ENCODE data around the gene NFKBIA. TPM values are rescaled to one million over a fixed set of nuclear protein-coding genes. Genes with fewer than 3 reads are reported as not detected.
A peak's percentile ranks its signal among the peaks of the same experiment; 100 is the strongest.

NFKBIA gene
- total RNA-seq, 1 experiment from 2014 or later = 99.4 TPM

GRCh38 chr14:35407306-35407630 is 2.7 kb upstream of the NFKBIA start:
- H3K4me1 ChIP-seq (ENCODE audit: control insufficient read depth, insufficient read depth, low read length) = peaks cover 25% of the 10 kb centered on the region
- CTCF ChIA-PET = no interaction called here
- BruUV-seq (replicated peaks) = no TSS peak
- H3K27me3 ChIP-seq (ENCODE audit: control insufficient read depth, insufficient read depth, low read length) = no peaks in the 10 kb centered on the region
- intact Hi-C loops (cut with micrococcal nuclease; ENCODE audit: unreplicated experiment) = loop anchor here (5.0 to 10.0 kb wide), 3 partner anchors 70 to 192 kb away; partner anchors contain the start of gene PSMA6
- POLR2A ChIA-PET = no interaction called here
- ATAC-seq = no peak
- no peak for TF ChIP-seq SIN3A (IDR thresholded peaks at IDR 0.05; ENCODE audit: borderline replicate concordance, insufficient read depth, low read depth, low read length)
- no peak for TF ChIP-seq TCF7L2 (IDR thresholded peaks at IDR 0.05; ENCODE audit: low read depth, low read length)
- peak; percentile 49 for TF ChIP-seq CTCF (IDR thresholded peaks at IDR 0.05)
- TF ChIP-seq REST (IDR thresholded peaks at IDR 0.05; ENCODE audit: insufficient read depth in 1 of 2, low read depth in 2 of 2, low read length in 1 of 2) = no peak
- in situ Hi-C loops (cut with HindIII; ENCODE audit: low pct_unique_long_range_greater_than_20kb, low sequenced_read_pairs) = no loop called here
- no peak for DNase-seq (ENCODE audit: low read depth, low spot score)
- H3K27ac ChIP-seq (ENCODE audit: low read length) = no peak overlapping the region; the same call in 1 of the 2 replicates
- H3K36me3 ChIP-seq (ENCODE audit: control insufficient read depth, insufficient read depth, low read length) = peaks cover 2% of the 10 kb centered on the region; the same call in 1 of the 2 replicates
- no peak overlapping the region for H3K4me3 ChIP-seq (ENCODE audit: low read depth in 2 of 2, low read length in 2 of 2)
- no peaks in the 10 kb centered on the region for H3K9me3 ChIP-seq (ENCODE audit: control insufficient read depth, insufficient read depth, low read depth, low read length)

- CTCF ChIA-PET = interaction anchor here (0.6 kb wide), 1 partner anchor 192 kb away, joined by 4 read pairs; no protein-coding TSS in a partner anchor
- H3K27me3 ChIP-seq (ENCODE audit: control insufficient read depth, insufficient read depth, low read length) = no peaks in the 10 kb centered on the region
- POLR2A ChIA-PET = no interaction called here
- H3K4me3 ChIP-seq (ENCODE audit: low read depth in 2 of 2, low read length in 2 of 2) = no peak overlapping the region
- peak overlapping the region; percentile 97 for H3K27ac ChIP-seq (ENCODE audit: low read length)
- no peaks in the 10 kb centered on the region for H3K9me3 ChIP-seq (ENCODE audit: control insufficient read depth, insufficient read depth, low read depth, low read length)
- DNase-seq (ENCODE audit: low read depth, low spot score) (no peak), ATAC-seq (no peak)
- in situ Hi-C loops (cut with HindIII; ENCODE audit: low pct_unique_long_range_greater_than_20kb, low sequenced_read_pairs) = no loop called here
- peaks cover 28% of the 10 kb centered on the region for H3K4me1 ChIP-seq (ENCODE audit: control insufficient read depth, insufficient read depth, low read length)
- intact Hi-C loops (cut with micrococcal nuclease; ENCODE audit: unreplicated experiment) = loop anchor here (5.0 to 10.0 kb wide), 3 partner anchors 69 to 192 kb away; partner anchors contain the start of gene PSMA6
- BruUV-seq (replicated peaks) = TSS peak; percentile 71
- peaks cover 6% of the 10 kb centered on the region; the same call in 1 of the 2 replicates for H3K36me3 ChIP-seq (ENCODE audit: control insufficient read depth, insufficient read depth, low read length)
- TF ChIP-seq TCF7L2 (IDR thresholded peaks at IDR 0.05; ENCODE audit: low read depth, low read length) = no peak
- no peak for TF ChIP-seq POLR2AphosphoS5 (IDR thresholded peaks at IDR 0.05; ENCODE audit: low read depth, low read length)
- no peak for TF ChIP-seq REST (IDR thresholded peaks at IDR 0.05; ENCODE audit: insufficient read depth in 1 of 2, low read depth in 2 of 2, low read length in 1 of 2)
- peak; percentile 76 for TF ChIP-seq CTCF (IDR thresholded peaks at IDR 0.05)
- TF ChIP-seq SIN3A (IDR thresholded peaks at IDR 0.05; ENCODE audit: borderline replicate concordance, insufficient read depth, low read depth, low read length) = no peak
Measured at GRCh38 chr14:35406506-35407305, 2.2 kb upstream of the NFKBIA start.

Data from Panc1 (cell line).